GM12878 (cell line): ENCODE data around the gene IFNL2. TPM values are rescaled to one million over a fixed set of nuclear protein-coding genes. Genes with fewer than 3 reads are reported as not detected.

Experiments
- ATAC-seq: fragments of 200-7000 bp; cut with Tn5 transposase; 3 replicates; pipeline ENCODE4 v1.9.1; 2020; ENCODE audit warnings: mild to moderate bottlenecking, moderate library complexity
- BruUV-seq: library from RNA; stranded (reverse); fragments of 400-500 nt; replicated peaks from 2 replicates; lab custom pipeline; 2021; lab: Mats Ljungman, UMichigan
- CTCF ChIA-PET: fragments of 300-600 bp; sonication (Branson Sonifier 250); formaldehyde crosslinking; extraction: SDS; loops from one replicate; lab custom pipeline; 2021; ENCODE audit warnings: inconsistent platforms; lab: Yijun Ruan, JAX
- POLR2A ChIA-PET: fragments of 350-600 bp; formaldehyde crosslinking; extraction: SDS; loops from one replicate; lab custom pipeline; 2021; ENCODE audit warnings: inconsistent platforms; lab: Charles Lee
- RAD21 ChIA-PET: fragments of 300-600 bp; sonication (Branson Sonifier 250); formaldehyde crosslinking; loops from one replicate; lab custom pipeline; 2023; ENCODE audit warnings: antibody characterized with exemption; ENCODE audit not compliant: unreplicated experiment; lab: Charles Lee
- SMC1A ChIA-PET: fragments of 300-600 bp; sonication (Branson Sonifier 250); formaldehyde crosslinking; loops from one replicate; lab custom pipeline; 2023; ENCODE audit not compliant: unreplicated experiment, uncharacterized antibody; lab: Charles Lee
- DNase-seq: peaks from one replicate; pipeline ENCODE4 v3.0.0-alpha.2; 2011; ENCODE audit warnings: low read depth, low spot score
- FAIRE-seq: peaks from 3 replicates; lab custom pipeline; 2011; peaks lifted over from hg19 to GRCh38; lab: Jason Lieb, UNC
- H2AFZ ChIP-seq: 2 replicates; pipeline ENCODE4 v1.6.0; 2011; ENCODE audit warnings: low read depth, low read length, control low read depth; ENCODE audit not compliant: control insufficient read depth
- H3K27ac ChIP-seq: 2 replicates; pipeline ENCODE4 v1.5.1; 2011; ENCODE audit warnings: control low read depth; ENCODE audit not compliant: control insufficient read depth, insufficient read depth
- H3K27me3 ChIP-seq, 2 experiments: replicated peaks in 1 of 2; 2 replicates each; pipeline versions ENCODE4 v1.6.0 to v1.6.1; 2011; ENCODE audit warnings: low read length in 1 of 2; ENCODE audit not compliant: control insufficient read depth in 2 of 2, insufficient read depth in 2 of 2
- H3K36me3 ChIP-seq, 2 experiments: 2 replicates each; pipeline ENCODE4 v1.5.1; 2011; ENCODE audit warnings: low read length in 1 of 2; ENCODE audit not compliant: control insufficient read depth in 2 of 2, insufficient read depth in 2 of 2
- H3K4me1 ChIP-seq: 2 replicates; pipeline ENCODE4 v1.6.1; 2011; ENCODE audit warnings: mild to moderate bottlenecking, low read length, moderate library complexity, mixed read lengths; ENCODE audit not compliant: control insufficient read depth, insufficient read depth
- H3K4me2 ChIP-seq: 2 replicates; pipeline ENCODE4 v1.6.0; 2011; ENCODE audit warnings: control low read depth; ENCODE audit not compliant: control insufficient read depth, insufficient read depth
- H3K4me3 ChIP-seq: fragments of 200-600 bp; sonication (generic); 2 replicates; pipeline ENCODE4 v1.5.1; 2016
- H3K79me2 ChIP-seq: 2 replicates; pipeline ENCODE4 v1.6.0; 2011; ENCODE audit warnings: low read length; ENCODE audit not compliant: control insufficient read depth, insufficient read depth
- H3K9ac ChIP-seq: 2 replicates; pipeline ENCODE4 v1.8.0; 2011; ENCODE audit warnings: low read length, control low read depth, mixed read lengths; ENCODE audit not compliant: control insufficient read depth, insufficient read depth
- H3K9me3 ChIP-seq: replicated peaks from 3 replicates; pipeline ENCODE4 v1.5.1; 2011; ENCODE audit warnings: mild to moderate bottlenecking, low read length; ENCODE audit not compliant: control insufficient read depth, insufficient read depth
- H4K20me1 ChIP-seq: 2 replicates; pipeline ENCODE4 v1.6.0; 2011; ENCODE audit not compliant: control insufficient read depth, insufficient read depth
- FOXM1 ChIP-seq: IDR thresholded peaks from 2 replicates; pipeline ENCODE4 v1.6.1; 2012; ENCODE audit warnings: low read depth, mild to moderate bottlenecking, inconsistent platforms, low read length, moderate library complexity
- HDAC2 ChIP-seq: fragments of 200-600 bp; sonication (generic); IDR thresholded peaks from 2 replicates; pipeline ENCODE4 v1.6.1; 2017
- POLR2AphosphoS5 ChIP-seq: IDR thresholded peaks from 2 replicates; pipeline ENCODE4 v1.6.1; 2011; ENCODE audit warnings: mild to moderate bottlenecking, low read length, inconsistent platforms
- RFX5 ChIP-seq: IDR thresholded peaks from 2 replicates; pipeline ENCODE4 v1.6.1; 2011; ENCODE audit warnings: low read depth, low read length, improper control_type of control experiment
- TCF3 ChIP-seq: IDR thresholded peaks from 2 replicates; pipeline ENCODE4 v1.6.1; 2012; ENCODE audit warnings: low read depth, mild to moderate bottlenecking, low read length, borderline replicate concordance; ENCODE audit not compliant: insufficient read depth
- WRNIP1 ChIP-seq: IDR thresholded peaks from 2 replicates; pipeline ENCODE4 v1.6.1; 2011; ENCODE audit warnings: low read depth, low read length, improper control_type of control experiment, borderline replicate concordance
- ZZZ3 ChIP-seq: IDR thresholded peaks from 2 replicates; pipeline ENCODE4 v1.6.1; 2011; ENCODE audit warnings: low read depth; ENCODE audit not compliant: control insufficient read depth, insufficient read length
- WGBS: methylation state at CpG from one replicate; pipeline ENCODE4 v1.1.6; 2016; ENCODE audit warnings: low lambda C conversion rate; ENCODE audit not compliant: insufficient replicate concordance, insufficient coverage; ENCODE audit errors: missing lambda C conversion rate; 5-methylcytosine and 5-hydroxymethylcytosine counted together
- in situ Hi-C: fragments of 300-500 bp; cut with MboI; formaldehyde crosslinking; loops from 9 replicates; pipeline ENCODE4 v1.14.3; 2018; ENCODE audit warnings: mixed read lengths
- intact Hi-C: fragments of 100-400 bp; cut with micrococcal nuclease; formaldehyde crosslinking; loops from one replicate; pipeline ENCODE4 v1.14.2; 2022; ENCODE audit not compliant: unreplicated experiment
- polyA plus RNA-seq, 11 experiments: library from polyadenylated mRNA; depleted of rRNA in 4 of 11; unstranded in 6 of 11; stranded (reverse) in 5 of 11; fragments of >200 nt; fragmentation: Nextera tagmentation in 4 of 11; fragmentation: Illumina TruSeq in 1 of 11; extraction: Ambion mirVana in 4 of 11; extraction: Trizol in 1 of 11; gene quantifications; 1 replicate in 1 of 11; 2 replicates in 10 of 11; pipeline versions ENCODE4 v1.2.1 to v1.2.3, GENCODE V29; 2011 to 2016; ENCODE audit warnings: inconsistent platforms in 2 of 11, missing spikeins in 2 of 11, low read depth in 1 of 11
- total RNA-seq, 4 experiments: library from RNA; depleted of rRNA in 3 of 4; stranded (reverse); fragments of >200 nt in 3 of 4; fragmentation: Illumina TruSeq in 1 of 4; extraction: Trizol in 1 of 4; gene quantifications; 2 replicates each; pipeline versions ENCODE4 v1.2.1 to v1.2.3, GENCODE V29; 2013 to 2021
- TF ChIP-seq, protein P1 (sequence below): fragments of 150-350 bp; IDR thresholded peaks from 2 replicates; pipeline ENCODE4 v1.6.1; 2014; ENCODE audit warnings: mild to moderate bottlenecking, low read depth, low read length

IFNL2 gene
- total and polyA plus RNA-seq, 10 of the 15 experiments (the other 5 are each of a cell fraction or from before 2014, with no cell fraction given): 0.24 TPM; not detected in 9

- Histone ChIP-seq H3K27me3 (peaks cover 0 to 2% of the 10 kb centered on the region in 2 experiments; a peak in 3 of 4 replicates), H2AFZ (no peak overlapping the region), H3K36me3 (no peaks in the 10 kb centered on the region), H4K20me1 (no peaks in the 10 kb centered on the region), H3K9me3 (no peaks in the 10 kb centered on the region), H3K9ac (no peak overlapping the region), H3K79me2 (no peaks in the 10 kb centered on the region), H3K4me2 (no peak overlapping the region), H3K4me3 (no peak overlapping the region), H3K27ac (no peak overlapping the region), H3K4me1 (no peaks in the 10 kb centered on the region)
- in situ Hi-C loops (no loop called here), intact Hi-C loops (no loop called here)
- TF ChIP-seq FOXM1 (no peak), ZZZ3 (no peak), WRNIP1 (no peak)
- WGBS: 69% methylated on average over 4 of the region's 4 CpGs
- no peak for FAIRE-seq
- no peak for DNase-seq
- RAD21 ChIA-PET: no interaction called here
- no peak for ATAC-seq
- POLR2A ChIA-PET: no interaction called here
- CTCF ChIA-PET: no interaction called here
- no TSS peak for BruUV-seq
- SMC1A ChIA-PET: no interaction called here
Measured at GRCh38 chr19:39257227-39257626, 11.0 kb upstream of the IFNL2 start.

- ATAC-seq (no peak), FAIRE-seq (no peak), DNase-seq (no peak)
- CTCF ChIA-PET: no interaction called here
- in situ Hi-C loops (no loop called here), intact Hi-C loops (no loop called here)
- Histone ChIP-seq H4K20me1 (no peaks in the 10 kb centered on the region), H3K4me1 (no peaks in the 10 kb centered on the region), H3K79me2 (no peaks in the 10 kb centered on the region), H3K9me3 (no peaks in the 10 kb centered on the region), H2AFZ (no peak overlapping the region), H3K9ac (no peak overlapping the region), H3K27ac (no peak overlapping the region), H3K4me3 (no peak overlapping the region), H3K36me3 (no peaks in the 10 kb centered on the region), H3K27me3 (peaks cover 0 to 3% of the 10 kb centered on the region in 2 experiments; a peak in 3 of 4 replicates), H3K4me2 (no peak overlapping the region)
- POLR2A ChIA-PET: interaction anchor here (0.6 kb wide), 2 partner anchors 39 to 929 kb away, joined by 3 read pairs; no protein-coding TSS in a partner anchor
- no TSS peak for BruUV-seq
- SMC1A ChIA-PET: no interaction called here
- TF ChIP-seq HDAC2 (no peak), POLR2AphosphoS5 (no peak), RFX5 (peak; percentile 30; the same call in 1 of the 2 replicates), TCF3 (no peak)
- TF ChIP-seq, protein P1, sequence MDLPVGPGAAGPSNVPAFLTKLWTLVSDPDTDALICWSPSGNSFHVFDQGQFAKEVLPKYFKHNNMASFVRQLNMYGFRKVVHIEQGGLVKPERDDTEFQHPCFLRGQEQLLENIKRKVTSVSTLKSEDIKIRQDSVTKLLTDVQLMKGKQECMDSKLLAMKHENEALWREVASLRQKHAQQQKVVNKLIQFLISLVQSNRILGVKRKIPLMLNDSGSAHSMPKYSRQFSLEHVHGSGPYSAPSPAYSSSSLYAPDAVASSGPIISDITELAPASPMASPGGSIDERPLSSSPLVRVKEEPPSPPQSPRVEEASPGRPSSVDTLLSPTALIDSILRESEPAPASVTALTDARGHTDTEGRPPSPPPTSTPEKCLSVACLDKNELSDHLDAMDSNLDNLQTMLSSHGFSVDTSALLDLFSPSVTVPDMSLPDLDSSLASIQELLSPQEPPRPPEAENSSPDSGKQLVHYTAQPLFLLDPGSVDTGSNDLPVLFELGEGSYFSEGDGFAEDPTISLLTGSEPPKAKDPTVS: no peak
- 2% methylated on average over 3 of the region's 3 CpGs for WGBS
- RAD21 ChIA-PET: no interaction called here
Measured at GRCh38 chr19:39261704-39262103, 6.5 kb upstream of the IFNL2 start.
